GM20431 (cell line): ENCODE measurements around the gene ZMYND15.
"Not testable (repeated sequence)": the region's sequence is repeated elsewhere in the genome, so short reads cannot be mapped to it uniquely, and the experiment has no call there.

Experiments
- in situ Hi-C: fragments of 300-500 bp; cut with MseI, MboI; formaldehyde crosslinking; loops from one replicate; pipeline ENCODE4 v1.15.0; 2020; ENCODE audit warnings: low sequenced_read_pairs; ENCODE audit not compliant: unreplicated experiment

The ZMYND15 gene

GRCh38 chr17:4739122-4740024 is at the start of gene ZMYND15, which contains the start of gene CXCL16:
TSS of gene ZMYND15 (plus strand) at chr17:4739833. CDS start at chr17:4740549, 716 bp downstream.
TSS of gene CXCL16 (minus strand) at chr17:4739928. CDS start at chr17:4739339, 589 bp downstream.
- in situ Hi-C loops: no loop called here

GRCh38 chr17:4689872-4690271 is 49.8 kb upstream of the ZMYND15 start:
- in situ Hi-C loops: not testable (repeated sequence)

- in situ Hi-C loops: no loop called here
Observed at GRCh38 chr17:4690745-4691144, 48.9 kb upstream of the ZMYND15 start.

- in situ Hi-C loops: no loop called here
Observed at GRCh38 chr17:4691686-4692085, 47.9 kb upstream of the ZMYND15 start.

GRCh38 chr17:4693416-4693815 is 46.2 kb upstream of the ZMYND15 start:
- in situ Hi-C loops: no loop called here

GRCh38 chr17:4696437-4696805 is 43.2 kb upstream of the ZMYND15 start:
- in situ Hi-C loops: no loop called here

- in situ Hi-C loops: loop anchor here (10.0 kb wide), 1 partner anchor 185 kb away; no protein-coding TSS in a partner anchor
Observed at GRCh38 chr17:4699401-4700056, 40.1 kb upstream of the ZMYND15 start.

GRCh38 chr17:4701116-4701515 is 38.5 kb upstream of the ZMYND15 start:
- in situ Hi-C loops: loop anchor here (10.0 kb wide), 1 partner anchor 184 kb away; no protein-coding TSS in a partner anchor

GRCh38 chr17:4703330-4703691 is 36.3 kb upstream of the ZMYND15 start:
- in situ Hi-C loops: loop anchor here (10.0 kb wide), 1 partner anchor 181 kb away; no protein-coding TSS in a partner anchor

GRCh38 chr17:4704574-4704907 is 35.1 kb upstream of the ZMYND15 start:
- in situ Hi-C loops: loop anchor here (10.0 kb wide), 1 partner anchor 180 kb away; no protein-coding TSS in a partner anchor

GRCh38 chr17:4704991-4705390 is 34.6 kb upstream of the ZMYND15 start:
- in situ Hi-C loops: loop anchor here (10.0 kb wide), 1 partner anchor 180 kb away; no protein-coding TSS in a partner anchor

GRCh38 chr17:4706121-4706520 is 33.5 kb upstream of the ZMYND15 start:
- in situ Hi-C loops: loop anchor here (10.0 kb wide), 1 partner anchor 179 kb away; no protein-coding TSS in a partner anchor

GRCh38 chr17:4708436-4708835 is 31.2 kb upstream of the ZMYND15 start:
- in situ Hi-C loops: loop anchor here (10.0 kb wide), 1 partner anchor 176 kb away; no protein-coding TSS in a partner anchor

GRCh38 chr17:4709794-4710692 is 29.6 kb upstream of the ZMYND15 start, which contains the start of gene ARRB2:
TSS of gene ARRB2 (plus strand) at chr17:4710632. CDS start at chr17:4710722, 90 bp downstream.
- in situ Hi-C loops: loop anchor here (10.0 kb wide), 1 partner anchor 175 kb away; no protein-coding TSS in a partner anchor

GRCh38 chr17:4710693-4711634 is 28.7 kb upstream of the ZMYND15 start:
- in situ Hi-C loops: no loop called here

GRCh38 chr17:4711661-4712181 is 27.9 kb upstream of the ZMYND15 start:
- in situ Hi-C loops: no loop called here

- in situ Hi-C loops: no loop called here
Observed at GRCh38 chr17:4712526-4712925, 27.1 kb upstream of the ZMYND15 start.

GRCh38 chr17:4714340-4715062 is 25.1 kb upstream of the ZMYND15 start:
- in situ Hi-C loops: not testable (repeated sequence)
